Bronchial epithelial cell (primary cell): ENCODE measurements around the gene VAPA. TPM values are rescaled to one million over a fixed set of nuclear protein-coding genes. Genes with fewer than 3 reads are reported as not detected.

Source experiments
- DNase-seq: peaks from one replicate; pipeline ENCODE4 v3.0.0-alpha.2; 2010; ENCODE audit warnings: low read depth
- FAIRE-seq: peaks from 2 replicates; lab custom pipeline; 2011; peaks lifted over from hg19 to GRCh38; lab: Jason Lieb, UNC
- H3K27me3 ChIP-seq: 2 replicates; pipeline ENCODE4 v1.5.1; 2011; ENCODE audit warnings: low read length; ENCODE audit not compliant: control insufficient read depth, insufficient read depth
- H3K36me3 ChIP-seq: 2 replicates; pipeline ENCODE4 v1.5.1; 2011; ENCODE audit warnings: low read length; ENCODE audit not compliant: control insufficient read depth, insufficient read depth
- H3K4me3 ChIP-seq: 2 replicates; pipeline ENCODE4 v1.5.1; 2011; ENCODE audit warnings: mild to moderate bottlenecking, low read depth, low read length, control low read depth
- total RNA-seq: library from RNA; depleted of rRNA; stranded (reverse); fragments of >200 nt; gene quantifications from 2 replicates; pipeline ENCODE4 v1.2.1, GENCODE V29; 2014
- TF ChIP-seq, protein P1 (sequence below): IDR thresholded peaks from 2 replicates; pipeline ENCODE4 v1.5.1; 2011; ENCODE audit warnings: mild to moderate bottlenecking, moderate library complexity, low read length, control low read depth, inconsistent platforms; ENCODE audit not compliant: insufficient read depth, severe bottlenecking

Gene VAPA
- total RNA-seq, 1 donor from 2014 or later = 356 TPM

DNA sequence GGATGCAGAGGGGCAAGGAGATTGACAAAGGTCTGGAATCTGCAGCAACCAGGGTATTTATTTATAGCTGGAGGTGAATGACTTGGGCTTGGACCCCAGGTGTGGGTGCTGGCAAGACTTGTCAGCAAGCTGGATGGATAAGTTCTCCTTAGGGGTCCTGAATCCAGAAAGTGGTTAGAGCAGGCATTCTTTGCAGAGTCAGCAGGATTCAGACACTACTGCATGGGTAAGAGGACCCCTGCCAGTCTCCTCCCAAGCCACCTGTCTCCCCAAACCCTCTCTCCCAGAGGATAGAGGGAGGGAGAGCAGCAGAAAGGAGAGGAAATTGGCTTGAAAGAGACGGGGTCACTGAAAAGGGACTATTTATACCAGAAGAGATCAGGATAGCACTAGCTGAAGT, 89.5 kb downstream of the VAPA start:
- DNase-seq (no peak), FAIRE-seq (no peak)
- Histone ChIP-seq H3K4me3 (no peak overlapping the region), H3K36me3 (no peaks in the 10 kb centered on the region), H3K27me3 (no peaks in the 10 kb centered on the region)
- TF ChIP-seq, protein P1, sequence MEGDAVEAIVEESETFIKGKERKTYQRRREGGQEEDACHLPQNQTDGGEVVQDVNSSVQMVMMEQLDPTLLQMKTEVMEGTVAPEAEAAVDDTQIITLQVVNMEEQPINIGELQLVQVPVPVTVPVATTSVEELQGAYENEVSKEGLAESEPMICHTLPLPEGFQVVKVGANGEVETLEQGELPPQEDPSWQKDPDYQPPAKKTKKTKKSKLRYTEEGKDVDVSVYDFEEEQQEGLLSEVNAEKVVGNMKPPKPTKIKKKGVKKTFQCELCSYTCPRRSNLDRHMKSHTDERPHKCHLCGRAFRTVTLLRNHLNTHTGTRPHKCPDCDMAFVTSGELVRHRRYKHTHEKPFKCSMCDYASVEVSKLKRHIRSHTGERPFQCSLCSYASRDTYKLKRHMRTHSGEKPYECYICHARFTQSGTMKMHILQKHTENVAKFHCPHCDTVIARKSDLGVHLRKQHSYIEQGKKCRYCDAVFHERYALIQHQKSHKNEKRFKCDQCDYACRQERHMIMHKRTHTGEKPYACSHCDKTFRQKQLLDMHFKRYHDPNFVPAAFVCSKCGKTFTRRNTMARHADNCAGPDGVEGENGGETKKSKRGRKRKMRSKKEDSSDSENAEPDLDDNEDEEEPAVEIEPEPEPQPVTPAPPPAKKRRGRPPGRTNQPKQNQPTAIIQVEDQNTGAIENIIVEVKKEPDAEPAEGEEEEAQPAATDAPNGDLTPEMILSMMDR = no peak

DNA sequence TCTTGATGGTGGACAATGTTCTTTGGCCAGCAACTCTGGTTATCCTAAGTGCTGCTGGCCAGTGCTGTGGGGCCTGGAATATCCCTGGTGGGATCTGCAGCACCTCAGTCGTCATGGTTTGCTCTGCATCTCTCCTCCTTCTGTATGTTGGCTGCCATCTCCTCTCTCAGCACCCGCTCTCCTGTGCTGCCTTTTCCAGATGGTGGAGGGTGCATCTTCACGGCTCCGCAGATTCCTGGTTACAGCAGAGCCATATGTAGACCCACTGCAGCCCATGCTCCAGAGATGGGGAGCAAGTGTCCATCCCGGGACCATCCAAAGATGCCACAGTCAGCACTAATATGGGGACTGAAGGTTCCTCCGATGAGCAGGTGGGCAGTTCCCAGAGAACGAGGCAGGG, 90.0 kb downstream of the VAPA start:
- TF ChIP-seq, protein P1 = no peak
- no peak for DNase-seq
- FAIRE-seq = no peak
- Histone ChIP-seq H3K27me3 (no peaks in the 10 kb centered on the region), H3K4me3 (no peak overlapping the region), H3K36me3 (no peaks in the 10 kb centered on the region)

DNA sequence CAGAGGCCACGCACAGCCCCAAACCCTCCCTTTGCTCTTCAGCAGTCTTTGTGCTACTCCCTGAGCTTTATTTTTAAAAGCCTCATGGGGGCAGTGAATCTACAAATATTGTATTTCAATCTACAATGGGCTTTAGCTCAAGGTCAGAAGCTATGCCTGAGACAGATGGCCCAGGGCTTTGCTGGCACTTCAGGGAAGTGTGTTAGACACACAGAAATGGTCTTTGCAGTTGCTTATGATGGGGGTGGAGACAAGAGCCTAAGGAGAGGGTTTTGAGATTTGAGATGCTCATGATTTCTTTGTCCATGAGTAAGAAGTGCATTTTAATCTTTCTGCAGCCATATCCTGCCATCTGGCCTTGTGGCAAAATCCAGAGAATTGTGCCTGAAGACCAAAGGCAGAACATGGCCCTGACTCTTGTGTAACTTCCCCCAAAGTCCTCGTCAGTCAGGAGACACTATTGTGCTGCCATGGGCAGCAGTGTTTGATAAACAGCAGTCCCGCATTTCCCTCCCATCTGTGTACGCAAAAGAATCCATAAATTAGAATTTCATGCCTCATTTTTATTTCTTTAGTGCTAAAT, 92.6 kb downstream of the VAPA start:
- no peaks in the 10 kb centered on the region for H3K27me3 ChIP-seq
- H3K36me3 ChIP-seq = no peaks in the 10 kb centered on the region
- no peak overlapping the region for H3K4me3 ChIP-seq
- TF ChIP-seq, protein P1 = peak; percentile 23
- FAIRE-seq = no peak
- DNase-seq = peak; percentile 39

DNA sequence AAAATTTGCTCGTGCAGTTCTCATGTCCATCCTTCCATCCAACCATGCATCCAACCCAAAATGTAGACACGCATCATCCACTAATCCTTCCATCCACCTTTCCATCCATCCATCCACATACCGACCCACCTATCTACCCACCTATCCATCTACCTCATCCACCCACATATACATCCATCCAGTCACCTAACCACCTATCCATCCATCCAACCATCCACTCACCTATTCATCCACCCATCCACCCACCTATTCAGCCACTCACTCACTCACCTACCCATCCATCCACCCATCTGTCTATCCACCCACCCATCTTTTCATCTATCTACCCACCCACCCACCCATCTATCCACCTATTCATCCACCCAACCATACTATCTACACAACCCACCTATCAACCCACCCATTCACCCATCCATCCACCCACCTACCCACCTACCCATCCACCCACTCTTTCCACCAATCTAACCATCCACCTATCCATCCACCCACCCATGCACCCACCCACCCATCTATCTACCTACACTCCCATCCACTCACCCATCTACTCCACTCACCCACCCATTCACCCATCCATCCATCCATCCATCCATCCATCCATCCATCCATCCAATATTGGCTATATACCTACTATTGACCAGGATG, 94.3 kb downstream of the VAPA start:
- no peak overlapping the region for H3K4me3 ChIP-seq
- TF ChIP-seq, protein P1 = no peak

More for the DNA sequence above, 94.3 kb downstream of the VAPA start:
- Histone ChIP-seq H3K36me3 (no peaks in the 10 kb centered on the region), H3K27me3 (no peaks in the 10 kb centered on the region)
- FAIRE-seq = peak; percentile 7
- no peak for DNase-seq

Other genes with a start within 250 kb of the VAPA start
- gene RAB31, start 205.7 kb upstream of the VAPA start, total RNA-seq = 47.7 and 48.5 TPM in 2 replicates
- under 0.01 TPM in 1 of 2 replicates, not detected in the other for gene TXNDC2, start 28.0 kb upstream of the VAPA start, total RNA-seq